Activated naive CD4-positive, alpha-beta T cell treated with anti-CD3 and anti-CD28 coated beads, Interleukin-2, amount 50 U/mL, for 24 hours (primary cell): ENCODE data around the gene SLC52A1.
"Not testable (repeated sequence)": the region's sequence is repeated elsewhere in the genome, so short reads cannot be mapped to it uniquely, and the experiment has no call there.

Source experiments
- H3K27ac Mint-ChIP-seq: one replicate; pipeline ENCODE4 v1.8.0; 2021; ENCODE audit warnings: mild to moderate bottlenecking, mixed read lengths
- H3K27me3 Mint-ChIP-seq: one replicate; pipeline ENCODE4 v1.8.0; 2021; ENCODE audit warnings: mixed read lengths
- H3K36me3 Mint-ChIP-seq: one replicate; pipeline ENCODE4 v1.8.0; 2021; ENCODE audit warnings: mixed read lengths
- H3K4me1 Mint-ChIP-seq: one replicate; pipeline ENCODE4 v1.8.0; 2021; ENCODE audit warnings: mixed read lengths
- H3K4me3 Mint-ChIP-seq: one replicate; pipeline ENCODE4 v1.8.0; 2021; ENCODE audit warnings: mild to moderate bottlenecking, mixed read lengths
- H3K9me3 Mint-ChIP-seq: one replicate; pipeline ENCODE4 v1.8.0; 2021; ENCODE audit warnings: mixed read lengths

SLC52A1 gene

DNA sequence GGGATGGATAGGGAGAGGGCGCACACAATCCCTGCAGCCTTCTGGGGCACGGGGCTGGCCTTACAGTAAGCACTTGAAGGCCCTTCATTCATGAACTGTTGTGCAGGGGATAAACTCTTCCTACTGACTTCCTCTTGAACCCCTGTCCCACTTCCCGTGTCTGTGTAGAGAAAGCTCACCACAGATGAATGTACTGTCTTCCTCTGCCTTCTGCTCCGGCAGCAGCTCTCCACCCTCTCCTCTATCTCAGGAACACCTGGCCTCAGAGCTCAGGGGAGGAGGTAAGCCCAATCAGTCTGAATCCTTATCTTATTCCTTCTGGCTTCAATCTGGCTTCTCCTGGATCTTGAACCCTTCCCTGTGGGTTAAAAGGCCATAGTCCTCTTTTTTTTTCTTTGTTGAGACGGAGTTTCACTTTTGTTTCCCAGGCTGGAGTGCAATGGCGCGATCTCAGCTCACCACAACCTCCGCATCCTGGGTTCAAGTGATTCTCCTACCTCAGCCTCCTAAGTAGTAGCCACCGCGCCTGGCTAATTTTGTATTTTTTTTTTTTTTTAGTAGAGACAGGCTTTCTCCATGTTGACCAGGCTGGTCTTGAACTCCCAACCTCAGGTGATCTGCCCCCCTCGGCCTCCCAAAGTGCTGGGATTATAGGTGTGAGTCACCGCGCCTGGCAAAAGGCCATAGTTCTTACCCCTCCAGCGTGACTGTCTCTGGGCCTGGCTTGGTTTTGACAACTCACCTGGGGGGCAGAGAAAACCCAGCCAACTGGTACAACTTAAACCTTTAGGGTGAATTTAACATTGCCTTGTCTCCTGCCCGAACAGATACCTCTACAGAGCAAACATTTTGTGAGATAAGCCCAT lies 7.2 kb upstream of the SLC52A1 start:
- no peaks in the 10 kb centered on the region for H3K27me3 Mint-ChIP-seq
- peaks cover 43% of the 10 kb centered on the region for H3K4me1 Mint-ChIP-seq
- H3K36me3 Mint-ChIP-seq = no peaks in the 10 kb centered on the region
- H3K4me3 Mint-ChIP-seq = peak overlapping the region; percentile 87
- H3K27ac Mint-ChIP-seq = peak overlapping the region; percentile 95
- H3K9me3 Mint-ChIP-seq = no peaks in the 10 kb centered on the region

DNA sequence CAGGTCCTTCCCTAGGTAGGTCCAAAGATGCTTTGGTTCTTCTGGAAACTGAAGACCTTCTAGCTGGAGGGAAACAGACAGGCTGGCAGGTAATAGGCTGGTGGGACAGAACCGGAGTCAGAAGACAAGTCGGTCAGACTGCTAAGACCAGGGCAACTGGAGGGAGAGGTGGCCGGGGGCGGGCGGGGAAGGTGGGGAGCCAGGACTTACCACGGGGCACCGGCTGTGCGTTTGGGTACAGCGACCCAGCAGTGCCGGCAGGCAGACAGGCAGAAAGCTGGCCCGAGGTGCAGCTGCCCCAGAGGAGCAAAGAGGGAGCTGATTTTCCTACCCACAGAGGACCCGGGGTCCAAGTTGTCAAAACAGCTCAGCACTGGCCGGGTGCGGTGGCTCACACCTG lies 575 bp downstream of the SLC52A1 start:
- Mint-ChIP-seq H3K4me3 (no peak overlapping the region), H3K27me3 (no peaks in the 10 kb centered on the region), H3K4me1 (peaks cover 25% of the 10 kb centered on the region), H3K36me3 (no peaks in the 10 kb centered on the region), H3K27ac (no peak overlapping the region), H3K9me3 (no peaks in the 10 kb centered on the region)

DNA sequence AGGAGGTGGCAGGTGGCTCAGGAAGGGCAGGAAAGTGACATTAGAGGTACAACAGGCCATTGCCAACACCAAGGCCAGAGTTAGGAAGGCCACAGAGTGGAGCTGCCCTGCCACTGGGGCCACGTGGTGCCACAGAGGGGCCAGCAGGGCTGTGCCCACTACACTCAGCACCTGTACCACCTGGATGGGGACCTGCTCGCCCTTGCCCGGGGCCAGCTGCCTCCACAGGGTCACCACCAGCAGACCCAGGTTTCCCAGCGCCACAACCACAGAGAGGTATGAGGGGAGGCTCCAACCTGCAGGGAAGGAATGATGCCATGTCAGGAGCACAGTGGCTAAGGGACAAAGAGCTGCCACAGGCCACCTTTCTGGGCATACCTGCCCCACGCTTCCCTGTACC lies 1.2 kb downstream of the SLC52A1 start:
- Mint-ChIP-seq H3K4me3 (no peak overlapping the region), H3K36me3 (no peaks in the 10 kb centered on the region), H3K27ac (no peak overlapping the region), H3K9me3 (no peaks in the 10 kb centered on the region), H3K27me3 (no peaks in the 10 kb centered on the region), H3K4me1 (peaks cover 25% of the 10 kb centered on the region)

DNA sequence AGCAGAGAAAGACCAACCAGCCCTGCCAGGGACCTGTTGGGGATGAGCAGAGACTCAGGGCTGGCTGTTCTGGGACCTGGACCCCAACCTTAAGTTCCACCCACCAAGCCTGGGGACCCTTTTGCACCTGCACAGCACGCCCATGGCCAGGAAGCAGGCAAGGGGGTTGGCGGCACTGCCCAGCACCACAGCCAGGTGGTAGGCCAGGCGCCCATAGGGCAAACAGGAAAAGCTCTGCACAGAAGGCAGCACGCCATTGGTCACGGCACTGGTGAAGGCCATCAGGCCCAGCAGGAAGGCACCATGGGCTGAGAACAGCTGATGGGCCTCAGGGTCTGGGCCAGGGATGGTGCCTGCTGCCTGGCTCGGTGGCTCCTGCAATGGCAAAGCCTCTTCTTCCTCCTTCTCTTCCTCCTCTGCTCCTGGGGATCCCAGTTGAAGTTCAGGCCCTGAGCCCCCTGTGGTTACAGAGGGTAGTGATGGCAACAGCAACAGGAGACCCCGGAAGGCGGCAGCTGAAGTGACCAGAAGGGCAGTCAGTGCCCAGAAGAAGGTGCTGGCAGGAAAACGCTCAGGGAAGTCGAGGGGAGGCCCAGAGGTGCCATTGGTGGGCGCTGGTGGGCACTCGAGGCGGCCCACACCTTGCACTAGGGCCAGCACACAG lies 1.7 kb downstream of the SLC52A1 start:
- Mint-ChIP-seq H3K27ac (no peak overlapping the region), H3K36me3 (no peaks in the 10 kb centered on the region), H3K4me3 (no peak overlapping the region)

DNA sequence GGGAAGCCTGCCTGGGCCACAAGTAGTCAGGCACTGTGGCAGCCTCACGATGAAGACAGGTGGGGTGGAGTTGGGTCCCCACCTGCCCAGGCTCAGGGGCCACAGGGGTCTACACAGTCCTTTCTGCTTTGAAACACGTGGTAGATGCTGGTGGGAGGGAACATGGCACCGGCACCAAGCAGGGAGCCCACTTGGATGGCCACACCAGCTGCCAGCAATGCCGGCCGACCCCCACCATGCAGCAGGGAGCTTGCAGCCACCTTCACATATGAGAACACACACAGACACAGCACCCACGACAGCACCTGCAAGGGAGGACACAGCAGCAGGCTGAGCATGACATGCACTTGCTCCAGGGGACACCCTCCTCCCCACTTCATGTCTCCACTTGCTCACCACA lies 2.4 kb downstream of the SLC52A1 start:
- Mint-ChIP-seq H3K36me3 (no peaks in the 10 kb centered on the region), H3K9me3 (no peaks in the 10 kb centered on the region), H3K4me1 (peaks cover 25% of the 10 kb centered on the region), H3K4me3 (peak overlapping the region; percentile 7), H3K27ac (no peak overlapping the region), H3K27me3 (no peaks in the 10 kb centered on the region)

More for the DNA sequence above, 1.7 kb downstream of the SLC52A1 start:
- Mint-ChIP-seq H3K4me1 (peaks cover 25% of the 10 kb centered on the region), H3K27me3 (no peaks in the 10 kb centered on the region), H3K9me3 (no peaks in the 10 kb centered on the region)

DNA sequence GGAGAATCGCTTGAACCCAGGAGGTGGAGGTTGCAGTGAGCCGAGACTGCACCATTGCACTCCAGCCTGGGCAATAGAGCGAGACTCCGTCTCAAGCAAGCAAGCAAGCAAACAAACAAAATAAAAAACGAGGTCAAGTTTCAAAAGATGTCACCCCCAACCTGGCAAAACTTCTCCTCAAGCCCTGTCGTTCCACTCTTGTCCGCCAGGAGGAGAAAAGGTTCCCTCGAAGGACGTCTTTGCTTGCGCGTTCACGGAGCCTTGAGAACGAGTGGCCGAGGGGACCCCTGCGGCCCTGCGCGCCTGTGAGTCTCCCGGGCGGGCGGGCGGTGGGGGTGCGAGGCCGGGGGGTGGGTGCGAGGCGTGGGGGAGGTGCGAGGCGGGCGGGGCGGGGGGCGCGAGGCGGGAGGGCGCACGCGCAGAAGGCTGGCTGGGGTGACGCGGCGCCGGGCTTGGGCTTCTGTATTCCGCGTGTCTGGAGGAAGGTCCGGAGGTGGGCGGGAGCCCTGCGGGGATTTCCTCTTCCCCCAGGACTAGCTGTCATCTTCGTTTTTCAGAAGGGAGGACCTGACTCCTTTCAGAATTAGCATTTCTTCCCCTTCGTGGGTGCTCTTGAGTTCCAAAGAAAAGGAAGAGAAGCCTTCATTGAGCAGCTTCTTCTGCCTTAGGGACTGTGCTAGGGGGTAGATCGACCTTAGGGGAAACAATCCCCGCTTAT lies 3.7 kb downstream of the SLC52A1 start:
- no peaks in the 10 kb centered on the region for H3K27me3 Mint-ChIP-seq
- peaks cover 25% of the 10 kb centered on the region for H3K4me1 Mint-ChIP-seq

DNA sequence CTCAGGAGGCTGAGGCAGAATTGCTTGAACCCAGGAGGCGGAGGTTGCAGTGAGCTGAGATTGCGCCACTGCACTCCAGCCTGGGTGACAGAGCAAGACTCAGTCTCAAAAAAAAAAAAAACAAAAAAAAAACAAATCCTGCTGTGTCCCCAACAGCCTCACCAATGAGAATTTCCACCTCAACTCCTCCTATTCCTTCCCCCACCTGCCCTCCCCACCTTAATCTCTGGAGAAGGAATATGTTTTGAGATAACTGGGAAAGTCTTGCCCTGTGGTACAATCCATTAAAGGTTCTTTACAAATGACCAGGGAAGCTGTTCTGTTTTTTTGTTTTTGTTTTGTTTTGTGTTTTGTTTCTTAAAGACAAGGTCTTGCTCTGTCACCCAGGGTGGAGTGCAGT lies 5.1 kb downstream of the SLC52A1 start:
- peaks cover 25% of the 10 kb centered on the region for H3K4me1 Mint-ChIP-seq
- H3K4me3 Mint-ChIP-seq, H3K36me3 Mint-ChIP-seq, H3K27me3 Mint-ChIP-seq, H3K27ac Mint-ChIP-seq, H3K9me3 Mint-ChIP-seq: not testable (repeated sequence)

More for the DNA sequence above, 3.7 kb downstream of the SLC52A1 start:
- H3K4me3 Mint-ChIP-seq = peak overlapping the region; percentile 87
- H3K27ac Mint-ChIP-seq = peak overlapping the region; percentile 84
- H3K9me3 Mint-ChIP-seq = no peaks in the 10 kb centered on the region
- no peaks in the 10 kb centered on the region for H3K36me3 Mint-ChIP-seq

DNA sequence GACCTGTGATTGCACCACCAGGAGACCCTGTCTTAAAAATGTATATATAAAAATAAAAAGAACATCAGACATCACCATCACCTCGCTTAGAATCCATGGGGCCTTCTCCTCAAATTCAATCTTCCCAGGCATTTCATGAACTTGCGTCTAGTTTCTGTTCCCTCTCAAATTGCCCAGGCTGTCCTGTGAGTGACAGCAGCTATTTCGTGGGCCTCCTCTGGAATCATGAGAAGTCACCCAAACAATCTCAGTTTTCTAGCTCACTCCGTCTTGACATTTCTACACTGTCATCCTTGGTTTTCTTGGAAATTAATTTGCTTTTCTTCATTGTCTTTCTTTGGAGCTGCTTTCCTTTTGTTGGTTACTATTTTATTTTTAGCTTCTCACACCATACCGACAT lies 7.3 kb downstream of the SLC52A1 start:
- H3K36me3 Mint-ChIP-seq = no peaks in the 10 kb centered on the region
- no peak overlapping the region for H3K27ac Mint-ChIP-seq
- H3K27me3 Mint-ChIP-seq = no peaks in the 10 kb centered on the region
- no peak overlapping the region for H3K4me3 Mint-ChIP-seq
- peaks cover 20% of the 10 kb centered on the region for H3K4me1 Mint-ChIP-seq
- H3K9me3 Mint-ChIP-seq = no peaks in the 10 kb centered on the region

DNA sequence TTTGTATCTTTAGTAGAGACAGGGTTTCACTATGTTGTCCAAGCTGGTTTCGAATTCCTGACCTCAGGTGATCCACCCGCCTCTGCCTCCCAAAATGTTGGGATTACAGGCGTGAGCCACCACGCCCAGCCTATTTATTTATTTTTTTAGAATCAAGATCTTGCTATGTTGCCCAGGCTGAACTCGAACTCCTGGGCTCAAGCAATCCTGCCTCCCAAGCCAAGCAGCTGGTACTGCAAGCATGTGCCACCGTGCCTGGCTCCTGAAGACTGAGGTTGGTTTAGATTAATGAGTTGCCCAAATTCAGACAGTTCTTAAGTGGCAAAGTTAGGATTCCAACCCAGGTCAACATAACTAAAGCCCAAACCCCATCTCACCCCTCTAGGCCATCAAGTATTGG lies 7.9 kb downstream of the SLC52A1 start:
- Mint-ChIP-seq H3K27ac (no peak overlapping the region), H3K27me3 (no peaks in the 10 kb centered on the region), H3K4me3 (no peak overlapping the region), H3K9me3 (no peaks in the 10 kb centered on the region), H3K36me3 (no peaks in the 10 kb centered on the region), H3K4me1 (peaks cover 17% of the 10 kb centered on the region)

DNA sequence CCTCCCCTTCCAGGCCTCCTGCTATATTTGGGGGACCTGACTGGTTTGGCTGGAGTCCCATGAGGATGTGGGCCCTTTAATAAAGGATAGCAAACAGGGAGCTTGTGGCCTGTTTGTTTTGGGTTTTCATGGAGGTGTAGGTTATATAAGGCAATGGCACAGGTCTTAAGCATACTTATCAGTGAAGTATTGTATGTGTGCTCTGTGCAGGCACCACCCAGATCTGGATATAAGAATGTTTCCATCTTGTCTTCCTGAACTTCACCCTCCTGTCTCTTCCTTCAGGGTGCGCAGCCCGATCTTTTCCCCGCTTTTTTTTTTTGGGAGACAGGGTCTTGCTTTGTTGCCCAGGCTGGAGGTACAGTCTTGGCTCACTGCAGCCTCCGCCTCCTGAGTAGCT lies 10.6 kb downstream of the SLC52A1 start:
- Mint-ChIP-seq H3K4me1 (peaks cover under 1% of the 10 kb centered on the region), H3K9me3 (no peaks in the 10 kb centered on the region), H3K4me3 (no peak overlapping the region), H3K27me3 (no peaks in the 10 kb centered on the region), H3K27ac (no peak overlapping the region), H3K36me3 (peaks cover 1% of the 10 kb centered on the region)

DNA sequence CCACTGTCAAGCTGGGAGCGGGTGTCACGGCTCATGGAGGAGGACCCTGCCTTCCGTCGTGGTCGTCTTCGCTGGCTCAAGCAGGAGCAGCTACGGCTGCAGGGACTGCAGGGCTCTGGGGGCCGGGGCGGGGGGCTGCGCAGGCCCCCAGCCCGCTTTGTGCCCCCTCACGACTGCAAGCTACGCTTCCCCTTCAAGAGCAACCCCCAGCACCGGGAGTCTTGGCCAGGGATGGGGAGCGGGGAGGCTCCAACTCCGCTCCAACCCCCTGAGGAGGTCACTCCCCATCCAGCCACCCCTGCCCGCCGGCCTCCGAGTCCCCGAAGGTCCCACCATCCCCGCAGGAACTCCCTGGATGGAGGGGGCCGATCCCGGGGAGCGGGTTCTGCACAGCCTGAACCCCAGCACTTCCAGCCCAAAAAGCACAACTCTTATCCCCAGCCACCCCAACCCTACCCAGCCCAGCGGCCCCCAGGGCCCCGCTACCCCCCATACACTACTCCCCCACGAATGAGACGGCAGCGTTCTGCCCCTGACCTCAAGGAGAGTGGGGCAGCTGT lies 11.6 kb downstream of the SLC52A1 start:
- no peak overlapping the region for H3K4me3 Mint-ChIP-seq
- H3K36me3 Mint-ChIP-seq = peaks cover 1% of the 10 kb centered on the region
- peaks cover 6% of the 10 kb centered on the region for H3K4me1 Mint-ChIP-seq
- no peaks in the 10 kb centered on the region for H3K27me3 Mint-ChIP-seq
- no peaks in the 10 kb centered on the region for H3K9me3 Mint-ChIP-seq
- H3K27ac Mint-ChIP-seq = no peak overlapping the region

DNA sequence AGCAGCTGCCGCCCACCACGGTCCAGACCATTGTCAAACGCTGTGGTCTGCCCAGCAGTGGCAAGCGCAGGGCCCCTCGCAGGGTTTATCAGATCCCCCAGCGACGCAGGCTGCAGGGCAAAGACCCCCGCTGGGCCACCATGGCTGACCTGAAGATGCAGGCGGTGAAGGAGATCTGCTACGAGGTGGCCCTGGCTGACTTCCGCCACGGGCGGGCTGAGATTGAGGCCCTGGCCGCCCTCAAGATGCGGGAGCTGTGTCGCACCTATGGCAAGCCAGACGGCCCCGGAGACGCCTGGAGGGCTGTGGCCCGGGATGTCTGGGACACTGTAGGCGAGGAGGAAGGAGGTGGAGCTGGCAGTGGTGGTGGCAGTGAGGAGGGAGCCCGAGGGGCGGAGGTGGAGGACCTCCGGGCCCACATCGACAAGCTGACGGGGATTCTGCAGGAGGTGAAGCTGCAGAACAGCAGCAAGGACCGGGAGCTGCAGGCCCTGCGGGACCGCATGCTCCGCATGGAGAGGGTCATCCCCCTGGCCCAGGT lies 13.0 kb downstream of the SLC52A1 start:
- Mint-ChIP-seq H3K4me3 (no peak overlapping the region), H3K36me3 (peaks cover 1% of the 10 kb centered on the region), H3K27me3 (no peaks in the 10 kb centered on the region), H3K27ac (no peak overlapping the region), H3K9me3 (no peaks in the 10 kb centered on the region), H3K4me1 (peaks cover 6% of the 10 kb centered on the region)

DNA sequence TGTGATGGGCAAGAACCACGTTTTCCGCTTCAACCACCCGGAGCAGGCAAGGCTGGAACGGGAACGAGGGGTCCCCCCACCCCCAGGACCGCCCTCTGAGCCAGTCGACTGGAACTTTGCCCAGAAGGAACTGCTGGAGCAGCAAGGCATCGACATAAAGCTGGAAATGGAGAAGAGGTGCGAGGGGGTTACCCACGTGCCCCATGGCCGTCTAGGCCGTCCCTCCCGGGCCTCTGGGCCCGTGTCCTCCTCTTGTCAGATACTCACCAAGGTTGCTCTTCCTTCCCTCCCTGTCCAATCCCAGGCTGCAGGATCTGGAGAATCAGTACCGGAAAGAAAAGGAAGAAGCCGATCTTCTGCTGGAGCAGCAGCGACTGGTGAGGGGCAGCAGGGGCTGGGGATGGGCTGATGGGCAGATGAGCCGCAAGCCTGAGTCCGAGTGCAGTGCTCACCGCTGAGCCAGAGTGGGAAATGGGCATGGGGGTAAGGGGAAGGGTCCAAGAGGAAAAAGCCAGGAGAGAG lies 14.7 kb downstream of the SLC52A1 start:
- Mint-ChIP-seq H3K4me1 (peaks cover 9% of the 10 kb centered on the region), H3K27ac (no peak overlapping the region), H3K27me3 (no peaks in the 10 kb centered on the region), H3K36me3 (peaks cover 1% of the 10 kb centered on the region), H3K4me3 (no peak overlapping the region), H3K9me3 (no peaks in the 10 kb centered on the region)

DNA sequence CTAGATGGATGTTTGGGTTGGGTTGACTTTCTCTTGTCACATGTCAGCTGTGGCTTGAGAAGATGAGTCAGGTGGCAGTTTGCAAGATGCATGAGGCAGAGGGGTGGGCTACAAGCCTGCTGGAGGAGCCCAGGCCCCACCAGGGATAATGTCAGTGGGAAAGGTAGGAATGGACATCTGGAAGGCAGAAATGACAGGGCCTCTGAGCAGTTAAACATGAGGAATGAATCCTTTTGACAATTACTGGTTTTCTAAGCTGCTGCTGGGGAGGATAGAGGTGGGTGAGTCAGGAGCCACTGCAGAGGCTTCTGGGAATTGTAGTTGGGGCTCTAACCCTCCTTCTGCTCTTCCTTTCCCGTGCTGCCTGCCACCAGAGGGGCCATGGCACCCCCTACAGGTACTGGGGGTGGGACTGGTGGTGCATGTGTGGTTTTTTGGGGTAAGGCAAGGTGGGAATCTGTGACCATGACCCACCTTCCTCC lies 15.7 kb downstream of the SLC52A1 start:
- no peak overlapping the region for H3K27ac Mint-ChIP-seq
- H3K36me3 Mint-ChIP-seq = peaks cover 3% of the 10 kb centered on the region
- H3K27me3 Mint-ChIP-seq = no peaks in the 10 kb centered on the region
- peaks cover 9% of the 10 kb centered on the region for H3K4me1 Mint-ChIP-seq
- H3K9me3 Mint-ChIP-seq = no peaks in the 10 kb centered on the region
- no peak overlapping the region for H3K4me3 Mint-ChIP-seq

DNA sequence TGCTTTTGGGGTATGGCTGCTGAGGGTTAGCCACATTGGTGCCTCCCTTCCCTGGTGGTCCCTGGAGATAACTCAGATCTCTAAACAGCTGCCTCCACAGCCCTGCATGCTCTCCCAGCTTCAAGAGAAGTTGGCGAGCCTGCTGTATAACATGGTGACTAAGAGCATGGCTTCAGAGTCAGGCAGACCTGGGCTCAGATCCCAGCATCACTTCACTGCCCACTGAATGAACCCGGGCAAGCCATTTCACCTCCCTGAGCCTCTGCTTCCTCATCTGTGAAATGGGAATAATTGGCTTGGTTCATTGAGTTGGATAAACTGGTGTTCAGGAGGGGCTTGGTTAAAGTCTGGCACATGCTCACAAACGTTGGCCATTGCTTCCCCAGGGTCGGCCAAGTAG lies 20.9 kb downstream of the SLC52A1 start:
- Mint-ChIP-seq H3K4me3 (no peak overlapping the region), H3K4me1 (peaks cover 6% of the 10 kb centered on the region), H3K36me3 (peaks cover 1% of the 10 kb centered on the region), H3K9me3 (no peaks in the 10 kb centered on the region), H3K27me3 (no peaks in the 10 kb centered on the region), H3K27ac (no peak overlapping the region)
